ENCODE results near the gene ALKBH3. TPM values are rescaled to one million over a fixed set of nuclear protein-coding genes. Genes with fewer than 3 reads are reported as not detected.

The ALKBH3 gene
- 41.9 TPM for total RNA-seq (ENCODE audit: insufficient read depth, low replicate concordance)

GRCh38 chr11:43880640-43881159 is at the start of gene ALKBH3:
TSS of gene ALKBH3 (plus strand) at chr11:43880831. CDS start at chr11:43882653, 1,822 bp downstream.
- DNase-seq (ENCODE audit: low spot score), result peak; percentile 94

GRCh38 chr11:43830928-43831440 is 49.6 kb upstream of the ALKBH3 start:
- peak; percentile 64 for DNase-seq (ENCODE audit: low spot score)

GRCh38 chr11:43832536-43832935 is 48.1 kb upstream of the ALKBH3 start:
- DNase-seq (ENCODE audit: low spot score), result no peak

GRCh38 chr11:43833657-43834073 is 47.0 kb upstream of the ALKBH3 start:
- peak; percentile 45 for DNase-seq (ENCODE audit: low spot score)

GRCh38 chr11:43834286-43834685 is 46.3 kb upstream of the ALKBH3 start:
- DNase-seq (ENCODE audit: low spot score), result no peak

- DNase-seq (ENCODE audit: low spot score), result no peak
These were observed 45.5 kb upstream of the ALKBH3 start for GRCh38 chr11:43835104-43835503.

GRCh38 chr11:43837879-43838278 is 42.8 kb upstream of the ALKBH3 start:
- no peak for DNase-seq (ENCODE audit: low spot score)

- DNase-seq (ENCODE audit: low spot score), result no peak
These were observed 38.6 kb upstream of the ALKBH3 start for GRCh38 chr11:43842021-43842420.

GRCh38 chr11:43845816-43846215 is 34.8 kb upstream of the ALKBH3 start:
- DNase-seq (ENCODE audit: low spot score), result no peak

GRCh38 chr11:43852057-43852636 is 28.5 kb upstream of the ALKBH3 start:
- peak; percentile 59 for DNase-seq (ENCODE audit: low spot score)

GRCh38 chr11:43853781-43854180 is 26.9 kb upstream of the ALKBH3 start:
- DNase-seq (ENCODE audit: low spot score), result no peak

GRCh38 chr11:43856993-43857392 is 23.6 kb upstream of the ALKBH3 start:
- no peak for DNase-seq (ENCODE audit: low spot score)

- no peak for DNase-seq (ENCODE audit: low spot score)
These were observed 19.5 kb upstream of the ALKBH3 start for GRCh38 chr11:43861141-43861540.

GRCh38 chr11:43866520-43866919 is 14.1 kb upstream of the ALKBH3 start:
- DNase-seq (ENCODE audit: low spot score), result no peak

- no peak for DNase-seq (ENCODE audit: low spot score)
These were observed 13.7 kb upstream of the ALKBH3 start for GRCh38 chr11:43866969-43867368.

GRCh38 chr11:43868852-43869567 is 11.6 kb upstream of the ALKBH3 start:
- no peak for DNase-seq (ENCODE audit: low spot score)

- DNase-seq (ENCODE audit: low spot score), result no peak
These were observed 9.6 kb upstream of the ALKBH3 start for GRCh38 chr11:43871051-43871450.

- no peak for DNase-seq (ENCODE audit: low spot score)
These were observed 7.6 kb upstream of the ALKBH3 start for GRCh38 chr11:43872995-43873394.

GRCh38 chr11:43874078-43874477 is 6.6 kb upstream of the ALKBH3 start:
- no peak for DNase-seq (ENCODE audit: low spot score)

GRCh38 chr11:43874738-43875137 is 5.9 kb upstream of the ALKBH3 start:
- DNase-seq (ENCODE audit: low spot score), result no peak

GRCh38 chr11:43879789-43880639 is 617 bp upstream of the ALKBH3 start:
- DNase-seq (ENCODE audit: low spot score), result no peak

GRCh38 chr11:43892851-43893250 is 12.2 kb downstream of the ALKBH3 start:
- DNase-seq (ENCODE audit: low spot score), result no peak
